Measurements from ENCODE around the gene RAD18.

Gene RAD18

GRCh38 chr3:8857720-8858367, 105.4 kb downstream of the RAD18 start:
- no peaks in the 10 kb centered on the region for H3K79me2 ChIP-seq (ENCODE audit: insufficient read depth, low read length)
- no peak for TF ChIP-seq CTCF (conservative IDR thresholded peaks at IDR 0.05; ENCODE audit: low read length)
- TF ChIP-seq EZH2phosphoT487 (IDR thresholded peaks at IDR 0.05; ENCODE audit: borderline replicate concordance), result no peak

GRCh38 chr3:8856721-8857120, 106.6 kb downstream of the RAD18 start:
- H3K4me3 ChIP-seq (ENCODE audit: low read length, poor library complexity, severe bottlenecking), result no peak overlapping the region
- H3K9me2 ChIP-seq (replicated peaks; ENCODE audit: low read depth, low read length), result no peaks in the 10 kb centered on the region
- no peaks in the 10 kb centered on the region for H3K27me3 ChIP-seq (ENCODE audit: insufficient read depth, low read length, poor library complexity, severe bottlenecking)
- H3K9me3 ChIP-seq (ENCODE audit: insufficient read depth, low read depth, low read length), result no peaks in the 10 kb centered on the region
- no peak overlapping the region for H3K4me2 ChIP-seq (ENCODE audit: low read depth, low read length, poor library complexity, severe bottlenecking)
- H4K20me1 ChIP-seq (ENCODE audit: insufficient read depth, low read length, poor library complexity, severe bottlenecking), result no peaks in the 10 kb centered on the region
- no peaks in the 10 kb centered on the region for H3F3A ChIP-seq (ENCODE audit: low read depth)
- no peaks in the 10 kb centered on the region for H3K79me2 ChIP-seq (ENCODE audit: insufficient read depth, low read length)
- TF ChIP-seq CTCF (conservative IDR thresholded peaks at IDR 0.05; ENCODE audit: low read length), result no peak
- no peak for TF ChIP-seq EZH2phosphoT487 (IDR thresholded peaks at IDR 0.05; ENCODE audit: borderline replicate concordance)
- H2AFZ ChIP-seq (ENCODE audit: low read length), result no peak overlapping the region
- H3K9ac ChIP-seq (ENCODE audit: low read depth, low read length, poor library complexity, severe bottlenecking), result no peak overlapping the region
- no peaks in the 10 kb centered on the region for H3K4me1 ChIP-seq (ENCODE audit: insufficient read depth, low read length, poor library complexity, severe bottlenecking)
- peaks cover 3% of the 10 kb centered on the region; the same call in 1 of the 2 replicates for H3K36me3 ChIP-seq (ENCODE audit: insufficient read depth, low read length)

More at GRCh38 chr3:8857720-8858367, 105.4 kb downstream of the RAD18 start:
- H3K36me3 ChIP-seq (ENCODE audit: insufficient read depth, low read length), result peaks cover 3% of the 10 kb centered on the region; the same call in 1 of the 2 replicates
- no peaks in the 10 kb centered on the region for H3K4me1 ChIP-seq (ENCODE audit: insufficient read depth, low read length, poor library complexity, severe bottlenecking)
- H3K27me3 ChIP-seq (ENCODE audit: insufficient read depth, low read length, poor library complexity, severe bottlenecking), result no peaks in the 10 kb centered on the region
- no peak overlapping the region for H3K4me3 ChIP-seq (ENCODE audit: low read length, poor library complexity, severe bottlenecking)
- no peak overlapping the region for H3K9ac ChIP-seq (ENCODE audit: low read depth, low read length, poor library complexity, severe bottlenecking)
- H2AFZ ChIP-seq (ENCODE audit: low read length), result no peak overlapping the region
- no peaks in the 10 kb centered on the region for H3F3A ChIP-seq (ENCODE audit: low read depth)
- H3K4me2 ChIP-seq (ENCODE audit: low read depth, low read length, poor library complexity, severe bottlenecking), result no peak overlapping the region
- H4K20me1 ChIP-seq (ENCODE audit: insufficient read depth, low read length, poor library complexity, severe bottlenecking), result no peaks in the 10 kb centered on the region
- no peaks in the 10 kb centered on the region for H3K9me2 ChIP-seq (replicated peaks; ENCODE audit: low read depth, low read length)
- H3K9me3 ChIP-seq (ENCODE audit: insufficient read depth, low read depth, low read length), result no peaks in the 10 kb centered on the region

GRCh38 chr3:8856071-8856470, 107.2 kb downstream of the RAD18 start:
- Histone ChIP-seq H3K9me2 (replicated peaks; ENCODE audit: low read depth, low read length) (no peaks in the 10 kb centered on the region), H3K4me3 (ENCODE audit: low read length, poor library complexity, severe bottlenecking) (no peak overlapping the region), H3K9ac (ENCODE audit: low read depth, low read length, poor library complexity, severe bottlenecking) (no peak overlapping the region), H2AFZ (ENCODE audit: low read length) (no peak overlapping the region), H3K79me2 (ENCODE audit: insufficient read depth, low read length) (no peaks in the 10 kb centered on the region), H3K4me2 (ENCODE audit: low read depth, low read length, poor library complexity, severe bottlenecking) (no peak overlapping the region), H3F3A (ENCODE audit: low read depth) (no peaks in the 10 kb centered on the region), H3K36me3 (ENCODE audit: insufficient read depth, low read length) (peaks cover 3% of the 10 kb centered on the region; the same call in 1 of the 2 replicates), H3K27me3 (ENCODE audit: insufficient read depth, low read length, poor library complexity, severe bottlenecking) (no peaks in the 10 kb centered on the region), H3K9me3 (ENCODE audit: insufficient read depth, low read depth, low read length) (no peaks in the 10 kb centered on the region), H3K4me1 (ENCODE audit: insufficient read depth, low read length, poor library complexity, severe bottlenecking) (no peaks in the 10 kb centered on the region), H4K20me1 (ENCODE audit: insufficient read depth, low read length, poor library complexity, severe bottlenecking) (no peaks in the 10 kb centered on the region)
- TF ChIP-seq EZH2phosphoT487 (IDR thresholded peaks at IDR 0.05; ENCODE audit: borderline replicate concordance) (no peak), CTCF (conservative IDR thresholded peaks at IDR 0.05; ENCODE audit: low read length) (no peak)
